HG03457 (cell line): Measurements from ENCODE around the gene SPEF2.
A peak's percentile ranks its signal among the peaks of the same experiment; 100 is the strongest.

Experiments used
- ATAC-seq: cut with Tn5 transposase; IDR thresholded peaks from one replicate; pipeline ENCODE4 v1.9.1; 2021; ENCODE audit warnings: moderate number of reproducible peaks; ENCODE audit not compliant: unreplicated experiment

Gene SPEF2

GRCh38 chr5:35617435-35618303, at the start of gene SPEF2:
Gene SPEF2 (plus strand): TSS chr5:35617863. CDS start chr5:35617998, 135 bp downstream.
- ATAC-seq = peak; percentile 65

- ATAC-seq = no peak
Measured at GRCh38 chr5:35575578-35575977, 42.1 kb upstream of the SPEF2 start.

- no peak for ATAC-seq
Measured at GRCh38 chr5:35587419-35587818, 30.2 kb upstream of the SPEF2 start.

- no peak for ATAC-seq
Measured at GRCh38 chr5:35593338-35593737, 24.3 kb upstream of the SPEF2 start.

GRCh38 chr5:35598707-35599370, 18.8 kb upstream of the SPEF2 start:
- ATAC-seq = no peak

GRCh38 chr5:35600591-35600990, 17.1 kb upstream of the SPEF2 start:
- ATAC-seq = no peak

GRCh38 chr5:35608881-35609779, 8.5 kb upstream of the SPEF2 start:
- ATAC-seq = no peak

- ATAC-seq = no peak
Measured at GRCh38 chr5:35617060-35617434, 616 bp upstream of the SPEF2 start.

- ATAC-seq = no peak
Measured at GRCh38 chr5:35618304-35618636, 607 bp downstream of the SPEF2 start.

GRCh38 chr5:35618781-35619180, 1.1 kb downstream of the SPEF2 start:
- no peak for ATAC-seq

- ATAC-seq = no peak
Measured at GRCh38 chr5:35622974-35623373, 5.3 kb downstream of the SPEF2 start.

- no peak for ATAC-seq
Measured at GRCh38 chr5:35623991-35624390, 6.3 kb downstream of the SPEF2 start.

GRCh38 chr5:35626108-35626507, 8.4 kb downstream of the SPEF2 start:
- ATAC-seq = no peak

- no peak for ATAC-seq
Measured at GRCh38 chr5:35626553-35626952, 8.9 kb downstream of the SPEF2 start.

GRCh38 chr5:35634326-35634725, 16.7 kb downstream of the SPEF2 start:
- no peak for ATAC-seq

- ATAC-seq = no peak
Measured at GRCh38 chr5:35640623-35641022, 23.0 kb downstream of the SPEF2 start.

- ATAC-seq = no peak
Measured at GRCh38 chr5:35644543-35644942, 26.9 kb downstream of the SPEF2 start.

GRCh38 chr5:35647128-35647527, 29.5 kb downstream of the SPEF2 start:
- ATAC-seq = no peak

- ATAC-seq = no peak
Measured at GRCh38 chr5:35647712-35648111, 30.0 kb downstream of the SPEF2 start.

- no peak for ATAC-seq
Measured at GRCh38 chr5:35651002-35651756, 33.5 kb downstream of the SPEF2 start.

GRCh38 chr5:35656721-35657120, 39.1 kb downstream of the SPEF2 start:
- ATAC-seq = no peak
